K562 (cell line): ENCODE data around the gene COL4A6. TPM values are rescaled to one million over a fixed set of nuclear protein-coding genes. Genes with fewer than 3 reads are reported as not detected.

Experiments used
- CHD1 ChIP-seq: fragments of 200-600 bp; sonication (generic); IDR thresholded peaks from one replicate; pipeline ENCODE4 v1.6.1; 2012; ENCODE audit warnings: mild to moderate bottlenecking, moderate library complexity, low read length, inconsistent platforms
- CHD7 ChIP-seq: fragments of 200-600 bp; sonication (generic); IDR thresholded peaks from one replicate; pipeline ENCODE4 v1.6.1; 2012; ENCODE audit warnings: mild to moderate bottlenecking, low read depth, low read length, inconsistent platforms
- FOXA3 ChIP-seq, 2 experiments: fragments of 450-650 bp in 1 of 2; sonication (generic) in 1 of 2; formaldehyde crosslinking; IDR thresholded peaks in 1 of 2; conservative IDR thresholded peaks in 1 of 2; 2 replicates each; pipeline versions ENCODE4 v1.4.0 to v1.8.0; 2020 to 2022; ENCODE audit warnings: mild to moderate bottlenecking in 2 of 2, missing genetic modification reagents in 1 of 2
- KAT2B ChIP-seq: IDR thresholded peaks from one replicate; pipeline ENCODE4 v1.6.1; 2012; ENCODE audit warnings: low read depth, mild to moderate bottlenecking, control low read depth, inconsistent platforms, low read length, moderate library complexity
- POLR2B ChIP-seq: fragments of 450-650 bp; IDR thresholded peaks from 2 replicates; pipeline ENCODE4 v1.6.1; 2018; ENCODE audit warnings: low read depth; ENCODE audit not compliant: partially characterized antibody
- RAD51 ChIP-seq: fragments of 450-650 bp; IDR thresholded peaks from 2 replicates; pipeline ENCODE4 v1.7.1; 2016; ENCODE audit warnings: low read depth, mild to moderate bottlenecking, borderline replicate concordance
- ZFP30 ChIP-seq: fragments of 250-450 bp; sonication (Bioruptor Pico); IDR thresholded peaks from 2 replicates; pipeline ENCODE4 v1.8.0; 2022; ENCODE audit warnings: moderate library complexity, mild to moderate bottlenecking, inconsistent platforms, borderline replicate concordance
- ZNF217 ChIP-seq: sonication (generic); formaldehyde crosslinking; IDR thresholded peaks from 2 replicates; pipeline ENCODE4 v1.8.0; 2022; ENCODE audit warnings: mild to moderate bottlenecking, missing genetic modification reagents
- polyA plus RNA-seq, 8 experiments: library from polyadenylated mRNA; depleted of rRNA in 4 of 8; stranded (reverse) in 5 of 8; unstranded in 3 of 8; fragments of >200 nt; fragmentation: Nextera tagmentation in 2 of 8; fragmentation: Illumina TruSeq in 1 of 8; extraction: Ambion mirVana in 2 of 8; extraction: Trizol in 1 of 8; gene quantifications; 2 replicates each; pipeline versions ENCODE4 v1.2.1 to v1.2.3, GENCODE V29; 2011 to 2014; ENCODE audit warnings: inconsistent platforms in 1 of 8, missing spikeins in 1 of 8
- total RNA-seq, 7 experiments: library from RNA; depleted of rRNA in 6 of 7; stranded (reverse); fragments of >200 nt in 6 of 7; fragmentation: Illumina TruSeq in 2 of 7; extraction: Trizol in 2 of 7; gene quantifications; 2 replicates each; pipeline versions ENCODE4 v1.2.1 to v1.2.3, GENCODE V29; 2011 to 2021; ENCODE audit warnings: low replicate concordance in 1 of 7
- TF ChIP-seq, protein P1 (sequence below): fragments of 450-650 bp; formaldehyde crosslinking; IDR thresholded peaks from 2 replicates; pipeline ENCODE4 v1.4.0; 2020; ENCODE audit warnings: mild to moderate bottlenecking, mixed read lengths
- TF ChIP-seq, protein P2 (sequence below): sonication (generic); formaldehyde crosslinking; IDR thresholded peaks from 2 replicates; pipeline ENCODE4 v1.8.1; 2022; ENCODE audit warnings: missing genetic modification reagents

The COL4A6 gene
- total and polyA plus RNA-seq, 9 of the 15 experiments (the other 6 are each of a cell fraction or from before 2014, with no cell fraction given) = 0.02 to 0.05 TPM; not detected in 7

GRCh38 chrX:108447303-108447702 is 9.1 kb upstream of the COL4A6 start (continued):
- TF ChIP-seq CHD7 (no peak), CHD1 (no peak), ZNF217 (CRISPR knock-in tag) (no peak), ZFP30 (no peak), FOXA3 (CRISPR knock-in tag; conservative IDR thresholded peaks at IDR 0.05 in 1 of 2, IDR thresholded peaks at IDR 0.05 in 1 of 2) (no peak), KAT2B (no peak), RAD51 (no peak), POLR2B (no peak)
- TF ChIP-seq, protein P1, sequence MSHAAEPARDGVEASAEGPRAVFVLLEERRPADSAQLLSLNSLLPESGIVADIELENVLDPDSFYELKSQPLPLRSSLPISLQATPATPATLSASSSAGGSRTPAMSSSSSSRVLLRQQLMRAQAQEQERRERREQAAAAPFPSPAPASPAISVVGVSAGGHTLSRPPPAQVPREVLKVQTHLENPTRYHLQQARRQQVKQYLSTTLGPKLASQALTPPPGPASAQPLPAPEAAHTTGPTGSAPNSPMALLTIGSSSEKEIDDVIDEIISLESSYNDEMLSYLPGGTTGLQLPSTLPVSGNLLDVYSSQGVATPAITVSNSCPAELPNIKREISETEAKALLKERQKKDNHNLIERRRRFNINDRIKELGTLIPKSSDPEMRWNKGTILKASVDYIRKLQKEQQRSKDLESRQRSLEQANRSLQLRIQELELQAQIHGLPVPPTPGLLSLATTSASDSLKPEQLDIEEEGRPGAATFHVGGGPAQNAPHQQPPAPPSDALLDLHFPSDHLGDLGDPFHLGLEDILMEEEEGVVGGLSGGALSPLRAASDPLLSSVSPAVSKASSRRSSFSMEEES (CRISPR knock-in tag) = no peak
- TF ChIP-seq, protein P2, sequence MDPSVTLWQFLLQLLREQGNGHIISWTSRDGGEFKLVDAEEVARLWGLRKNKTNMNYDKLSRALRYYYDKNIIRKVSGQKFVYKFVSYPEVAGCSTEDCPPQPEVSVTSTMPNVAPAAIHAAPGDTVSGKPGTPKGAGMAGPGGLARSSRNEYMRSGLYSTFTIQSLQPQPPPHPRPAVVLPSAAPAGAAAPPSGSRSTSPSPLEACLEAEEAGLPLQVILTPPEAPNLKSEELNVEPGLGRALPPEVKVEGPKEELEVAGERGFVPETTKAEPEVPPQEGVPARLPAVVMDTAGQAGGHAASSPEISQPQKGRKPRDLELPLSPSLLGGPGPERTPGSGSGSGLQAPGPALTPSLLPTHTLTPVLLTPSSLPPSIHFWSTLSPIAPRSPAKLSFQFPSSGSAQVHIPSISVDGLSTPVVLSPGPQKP (CRISPR knock-in tag) = no peak
